Calu3 (cell line): ENCODE measurements around the gene EIF2AK2. TPM values are rescaled to one million over a fixed set of nuclear protein-coding genes. Genes with fewer than 3 reads are reported as not detected.

Source experiments
- BruUV-seq: library from RNA; stranded (reverse); fragments of 400-500 nt; replicated peaks from 2 replicates; lab custom pipeline; 2021; lab: Mats Ljungman, UMichigan
- CTCF ChIA-PET: fragments of 300-600 bp; sonication (Branson Sonifier 250); formaldehyde crosslinking; loops from one replicate; lab custom pipeline; 2022; ENCODE audit warnings: antibody characterized with exemption; lab: Charles Lee
- DNase-seq: peaks from one replicate; pipeline ENCODE4 v3.0.0; 2022
- H3K27ac Mint-ChIP-seq: one replicate; pipeline ENCODE4 v1.8.0; 2022; ENCODE audit warnings: mixed read lengths; ENCODE audit not compliant: unreplicated experiment
- H3K27me3 Mint-ChIP-seq: one replicate; pipeline ENCODE4 v1.8.0; 2022; ENCODE audit warnings: mixed read lengths; ENCODE audit not compliant: unreplicated experiment
- H3K36me3 Mint-ChIP-seq: one replicate; pipeline ENCODE4 v1.8.0; 2022; ENCODE audit warnings: mild to moderate bottlenecking, moderate library complexity, mixed read lengths; ENCODE audit not compliant: insufficient read depth, unreplicated experiment
- H3K4me1 Mint-ChIP-seq: one replicate; pipeline ENCODE4 v1.8.0; 2022; ENCODE audit warnings: mild to moderate bottlenecking, low read depth, mixed read lengths; ENCODE audit not compliant: unreplicated experiment
- H3K4me3 Mint-ChIP-seq: one replicate; pipeline ENCODE4 v1.8.0; 2022; ENCODE audit warnings: mild to moderate bottlenecking, low read depth, moderate library complexity, mixed read lengths; ENCODE audit not compliant: unreplicated experiment
- H3K9me3 Mint-ChIP-seq: one replicate; pipeline ENCODE4 v1.8.0; 2022; ENCODE audit warnings: low read depth, mixed read lengths; ENCODE audit not compliant: unreplicated experiment
- CTCF ChIP-seq: fragments of 200-600 bp; IDR thresholded peaks from one replicate; pipeline ENCODE4 v1.8.0; 2022; ENCODE audit warnings: antibody characterized with exemption; ENCODE audit not compliant: unreplicated experiment
- intact Hi-C: fragments of 100-400 bp; cut with micrococcal nuclease; formaldehyde crosslinking; loops from one replicate; pipeline ENCODE4 v1.10.0; 2022; ENCODE audit not compliant: unreplicated experiment
- total RNA-seq: library from RNA; stranded (reverse); gene quantifications from 2 replicates; pipeline ENCODE4 v1.2.3, GENCODE V29; 2022

Gene EIF2AK2
- total RNA-seq, 1 experiment from 2014 or later = 91.2 TPM

DNA sequence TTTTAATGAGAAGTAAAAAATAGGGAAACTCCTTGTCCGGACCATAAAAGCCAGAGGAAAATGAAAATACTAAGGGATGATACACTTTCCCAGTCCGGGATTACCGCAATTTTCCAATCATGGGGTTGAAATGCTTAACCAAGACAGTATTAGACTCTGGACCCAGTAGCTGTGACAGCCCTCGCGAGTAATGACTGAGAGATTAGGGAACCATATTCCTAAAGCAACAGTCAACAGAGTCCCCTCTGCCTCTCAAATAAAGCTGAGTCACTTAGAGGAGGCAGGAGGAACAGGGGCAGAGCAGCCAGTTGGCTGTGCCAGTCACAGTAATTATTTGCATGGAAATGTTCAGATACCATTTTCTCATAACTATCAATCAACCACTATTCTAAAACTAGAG, 37.6 kb downstream of the EIF2AK2 start:
- intact Hi-C loops = no loop called here
- no TSS peak for BruUV-seq
- no peak overlapping the region for H3K4me3 Mint-ChIP-seq
- CTCF ChIA-PET = no interaction called here
- H3K36me3 Mint-ChIP-seq = peaks cover 42% of the 10 kb centered on the region
- no peak for DNase-seq
- H3K27me3 Mint-ChIP-seq = no peaks in the 10 kb centered on the region
- H3K4me1 Mint-ChIP-seq = no peaks in the 10 kb centered on the region
- peak overlapping the region; percentile 6 for H3K27ac Mint-ChIP-seq
- H3K9me3 Mint-ChIP-seq = no peaks in the 10 kb centered on the region
- TF ChIP-seq CTCF = no peak

- DNase-seq = no peak
- peaks cover 43% of the 10 kb centered on the region for H3K36me3 Mint-ChIP-seq
- H3K27me3 Mint-ChIP-seq = no peaks in the 10 kb centered on the region
- intact Hi-C loops = no loop called here
- H3K4me3 Mint-ChIP-seq = no peak overlapping the region
- no peaks in the 10 kb centered on the region for H3K4me1 Mint-ChIP-seq
- no TSS peak for BruUV-seq
- CTCF ChIA-PET = no interaction called here
- H3K27ac Mint-ChIP-seq = no peak overlapping the region
- H3K9me3 Mint-ChIP-seq = no peaks in the 10 kb centered on the region
- no peak for TF ChIP-seq CTCF
These were observed 39.2 kb downstream of the EIF2AK2 start for GRCh38 chr2:37117566-37117965.

DNA sequence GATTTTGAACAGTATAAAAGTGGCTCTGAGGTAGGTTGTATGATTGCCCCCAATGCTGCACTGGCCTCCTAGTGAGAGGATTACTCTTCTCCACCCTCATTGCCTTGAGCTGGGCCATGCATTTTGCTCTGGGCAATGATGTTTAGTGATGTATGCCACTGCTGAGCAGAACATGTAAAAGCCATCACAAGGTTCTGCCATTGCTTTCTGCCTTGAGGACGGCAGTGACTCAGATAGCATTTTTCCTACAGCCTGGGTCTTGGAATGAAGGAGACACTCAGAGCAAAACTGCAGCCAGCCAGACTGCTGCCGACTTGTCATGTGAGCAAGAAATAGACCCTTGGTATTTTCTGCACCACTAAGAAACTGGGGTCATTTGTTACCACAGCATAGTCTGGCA, 44.8 kb downstream of the EIF2AK2 start:
- no peak for DNase-seq
- H3K4me1 Mint-ChIP-seq = no peaks in the 10 kb centered on the region
- H3K27me3 Mint-ChIP-seq = no peaks in the 10 kb centered on the region
- peaks cover 45% of the 10 kb centered on the region for H3K36me3 Mint-ChIP-seq
- no TSS peak for BruUV-seq
- no peak overlapping the region for H3K4me3 Mint-ChIP-seq
- no peak overlapping the region for H3K27ac Mint-ChIP-seq
- CTCF ChIA-PET = no interaction called here
- intact Hi-C loops = no loop called here
- no peaks in the 10 kb centered on the region for H3K9me3 Mint-ChIP-seq
- no peak for TF ChIP-seq CTCF

- DNase-seq = no peak
- H3K36me3 Mint-ChIP-seq = peaks cover 50% of the 10 kb centered on the region
- H3K4me3 Mint-ChIP-seq = no peak overlapping the region
- H3K27ac Mint-ChIP-seq = no peak overlapping the region
- TF ChIP-seq CTCF = no peak
- H3K4me1 Mint-ChIP-seq = peaks cover 5% of the 10 kb centered on the region
- no peaks in the 10 kb centered on the region for H3K9me3 Mint-ChIP-seq
- no TSS peak for BruUV-seq
- no peaks in the 10 kb centered on the region for H3K27me3 Mint-ChIP-seq
- CTCF ChIA-PET = no interaction called here
- intact Hi-C loops = no loop called here
These were observed 46.2 kb downstream of the EIF2AK2 start for GRCh38 chr2:37110306-37111212.
